Lower lobe of right lung (tissue), 2 donors: ENCODE results near the gene CCDC57. TPM values are rescaled to one million over a fixed set of nuclear protein-coding genes. Genes with fewer than 3 reads are reported as not detected.

Experiments
- ATAC-seq, 2 donors: fragments of 200-7000 bp; cut with Tn5 transposase; one replicate each; pipeline ENCODE4 v1.9.1; 2020 to 2022; ENCODE audit warnings: mild to moderate bottlenecking in 2 of 2, moderate library complexity in 2 of 2
- DNase-seq: peaks from one replicate; pipeline ENCODE4 v3.0.0-alpha.2; 2020
- H3K27ac ChIP-seq: fragments of 200-600 bp; one replicate; pipeline ENCODE4 v1.8.0; 2022
- H3K27me3 ChIP-seq: fragments of 200-600 bp; one replicate; pipeline ENCODE4 v1.8.0; 2022; ENCODE audit warnings: low read depth
- H3K36me3 ChIP-seq: fragments of 200-600 bp; one replicate; pipeline ENCODE4 v1.8.0; 2022; ENCODE audit warnings: mild to moderate bottlenecking
- H3K4me1 ChIP-seq: fragments of 200-600 bp; one replicate; pipeline ENCODE4 v1.8.0; 2022
- H3K4me3 ChIP-seq: fragments of 200-600 bp; one replicate; pipeline ENCODE4 v1.8.0; 2022; ENCODE audit warnings: mild to moderate bottlenecking
- H3K9me3 ChIP-seq: fragments of 200-600 bp; one replicate; pipeline ENCODE4 v1.8.0; 2022
- CTCF ChIP-seq: fragments of 200-600 bp; IDR thresholded peaks from one replicate; pipeline ENCODE4 v1.8.0; 2022; ENCODE audit warnings: antibody characterized with exemption, mild to moderate bottlenecking
- intact Hi-C: fragments of 100-400 bp; cut with DNase I; formaldehyde crosslinking; loops from one replicate; pipeline ENCODE4 v1.11.0; 2022
- total RNA-seq: library from RNA; stranded (reverse); fragmentation: NEBNext Ultra II Directional; extraction: Animal tissue kit (Norgen Biotek cat#: 25700); gene quantifications from one replicate; pipeline ENCODE4 v1.2.1, GENCODE V29; 2021
- donor health status: DM: no; HTN: yes; CAD: no; lungs with severe emphysema.

Gene CCDC57
- total RNA-seq, 1 donor from 2014 or later = 63.4 TPM

DNA sequence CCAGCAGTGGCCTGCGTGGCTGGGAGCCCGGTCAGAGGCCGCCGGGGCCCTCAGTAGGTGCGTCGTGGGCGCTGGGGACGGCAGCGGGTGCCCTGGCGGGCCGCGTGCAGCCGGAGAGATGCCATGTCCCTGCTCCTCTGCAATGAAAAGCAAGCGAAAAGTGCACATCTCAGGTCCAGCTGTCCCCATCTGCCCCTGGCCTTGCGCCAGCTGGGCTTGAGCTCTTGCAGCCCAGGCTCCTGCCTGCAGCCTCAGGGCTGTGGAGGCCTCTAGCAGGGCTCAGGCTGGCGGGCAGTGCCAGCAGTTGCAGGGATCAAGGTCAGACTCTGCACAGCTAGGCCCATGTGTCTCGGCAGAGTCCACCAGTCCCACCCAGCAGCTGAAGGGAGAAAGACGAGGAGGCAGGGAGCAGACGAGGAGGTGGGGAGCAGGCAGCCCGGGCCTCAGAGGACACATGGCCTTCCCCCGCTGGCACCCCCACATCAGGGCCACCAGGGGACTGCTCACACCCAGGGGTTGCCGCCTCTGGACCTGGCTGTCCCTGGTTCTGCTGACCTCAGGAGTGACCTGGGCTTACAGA lies 27.4 kb upstream of the CCDC57 start:
- intact Hi-C loops = no loop called here
- DNase-seq (no peak), ATAC-seq (no peak)
- Histone ChIP-seq H3K4me3 (no peak overlapping the region), H3K27me3 (no peaks in the 10 kb centered on the region), H3K4me1 (peaks cover 86% of the 10 kb centered on the region), H3K36me3 (peaks cover 64% of the 10 kb centered on the region), H3K9me3 (no peaks in the 10 kb centered on the region), H3K27ac (peak overlapping the region; percentile 82)
- no peak for TF ChIP-seq CTCF

DNA sequence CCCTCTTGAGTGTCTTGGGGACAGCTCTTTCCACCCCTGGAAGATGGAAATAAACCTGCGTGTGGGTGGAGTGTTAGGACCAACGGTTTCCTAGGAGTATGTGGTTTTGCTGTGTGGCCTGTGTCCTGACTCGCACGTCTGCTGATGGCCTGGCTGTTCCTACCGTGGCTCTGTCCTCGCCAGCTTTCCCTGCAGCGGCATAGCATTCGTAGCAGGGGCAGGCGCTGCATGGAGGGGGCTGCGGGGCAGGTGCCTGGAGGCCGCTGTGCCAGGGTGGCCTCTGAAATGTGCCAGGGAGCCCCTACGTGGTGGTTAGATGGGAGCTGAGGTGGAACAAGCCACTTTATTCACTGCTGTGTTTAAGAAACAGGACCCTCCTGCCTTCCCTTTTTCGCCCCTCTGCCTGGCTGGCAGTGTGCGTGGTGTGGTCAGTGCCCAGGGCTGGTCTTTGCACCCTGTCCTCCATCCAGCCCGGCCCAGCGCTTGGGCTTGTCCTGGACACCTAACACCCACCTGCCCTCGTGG lies 26.8 kb upstream of the CCDC57 start:
- Histone ChIP-seq H3K36me3 (peaks cover 59% of the 10 kb centered on the region), H3K4me3 (peak overlapping the region; percentile 34), H3K27ac (peak overlapping the region; percentile 82), H3K27me3 (no peaks in the 10 kb centered on the region), H3K9me3 (no peaks in the 10 kb centered on the region), H3K4me1 (peaks cover 86% of the 10 kb centered on the region)
- no peak for ATAC-seq
- intact Hi-C loops = no loop called here
- peak; percentile 48 for DNase-seq
- TF ChIP-seq CTCF = no peak

GRCh38 chr17:82238472-82239201 lies 26.0 kb upstream of the CCDC57 start:
- DNase-seq = peak; percentile 94
- intact Hi-C loops = no loop called here
- peak overlapping the region; percentile 34 for H3K4me3 ChIP-seq
- H3K27ac ChIP-seq = peak overlapping the region; percentile 82
- H3K4me1 ChIP-seq = peaks cover 85% of the 10 kb centered on the region
- H3K9me3 ChIP-seq = no peaks in the 10 kb centered on the region
- no peak for TF ChIP-seq CTCF
- peaks cover 50% of the 10 kb centered on the region for H3K36me3 ChIP-seq
- ATAC-seq = peak; percentile 61 to 65
- H3K27me3 ChIP-seq = no peaks in the 10 kb centered on the region

GRCh38 chr17:82237746-82238471 lies 25.3 kb upstream of the CCDC57 start:
- H3K27ac ChIP-seq = peak overlapping the region; percentile 82
- H3K4me1 ChIP-seq = peaks cover 85% of the 10 kb centered on the region
- ATAC-seq = no peak
- peak; percentile 51 for DNase-seq
- no peaks in the 10 kb centered on the region for H3K9me3 ChIP-seq
- no peaks in the 10 kb centered on the region for H3K27me3 ChIP-seq
- H3K4me3 ChIP-seq = peak overlapping the region; percentile 34
- intact Hi-C loops = no loop called here
- no peak for TF ChIP-seq CTCF
- peaks cover 43% of the 10 kb centered on the region for H3K36me3 ChIP-seq

DNA sequence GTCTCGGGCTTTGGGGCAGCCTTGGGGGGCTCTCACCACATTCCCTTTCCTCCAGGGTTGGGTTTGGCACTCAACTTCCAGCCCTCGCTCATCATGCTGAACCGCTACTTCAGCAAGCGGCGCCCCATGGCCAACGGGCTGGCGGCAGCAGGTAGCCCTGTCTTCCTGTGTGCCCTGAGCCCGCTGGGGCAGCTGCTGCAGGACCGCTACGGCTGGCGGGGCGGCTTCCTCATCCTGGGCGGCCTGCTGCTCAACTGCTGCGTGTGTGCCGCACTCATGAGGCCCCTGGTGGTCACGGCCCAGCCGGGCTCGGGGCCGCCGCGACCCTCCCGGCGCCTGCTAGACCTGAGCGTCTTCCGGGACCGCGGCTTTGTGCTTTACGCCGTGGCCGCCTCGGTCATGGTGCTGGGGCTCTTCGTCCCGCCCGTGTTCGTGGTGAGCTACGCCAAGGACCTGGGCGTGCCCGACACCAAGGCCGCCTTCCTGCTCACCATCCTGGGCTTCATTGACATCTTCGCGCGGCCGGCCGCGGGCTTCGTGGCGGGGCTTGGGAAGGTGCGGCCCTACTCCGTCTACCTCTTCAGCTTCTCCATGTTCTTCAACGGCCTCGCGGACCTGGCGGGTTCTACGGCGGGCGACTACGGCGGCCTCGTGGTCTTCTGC lies 24.6 kb upstream of the CCDC57 start:
- Histone ChIP-seq H3K27me3 (no peaks in the 10 kb centered on the region), H3K9me3 (no peaks in the 10 kb centered on the region), H3K27ac (no peak overlapping the region), H3K4me3 (no peak overlapping the region), H3K36me3 (peaks cover 39% of the 10 kb centered on the region), H3K4me1 (peaks cover 83% of the 10 kb centered on the region)
- ATAC-seq (no peak), DNase-seq (peak; percentile 55)
- TF ChIP-seq CTCF = no peak
- intact Hi-C loops = no loop called here
